NCI-H1417 treated with DMSO at 0.1 percent for 48 hours (cell line): ENCODE data around the gene PPIF.

Experiments used
- DNase-seq: peaks from one replicate; lab custom pipeline; 2025; lab: John Stamatoyannopoulos, UW

The PPIF gene

DNA sequence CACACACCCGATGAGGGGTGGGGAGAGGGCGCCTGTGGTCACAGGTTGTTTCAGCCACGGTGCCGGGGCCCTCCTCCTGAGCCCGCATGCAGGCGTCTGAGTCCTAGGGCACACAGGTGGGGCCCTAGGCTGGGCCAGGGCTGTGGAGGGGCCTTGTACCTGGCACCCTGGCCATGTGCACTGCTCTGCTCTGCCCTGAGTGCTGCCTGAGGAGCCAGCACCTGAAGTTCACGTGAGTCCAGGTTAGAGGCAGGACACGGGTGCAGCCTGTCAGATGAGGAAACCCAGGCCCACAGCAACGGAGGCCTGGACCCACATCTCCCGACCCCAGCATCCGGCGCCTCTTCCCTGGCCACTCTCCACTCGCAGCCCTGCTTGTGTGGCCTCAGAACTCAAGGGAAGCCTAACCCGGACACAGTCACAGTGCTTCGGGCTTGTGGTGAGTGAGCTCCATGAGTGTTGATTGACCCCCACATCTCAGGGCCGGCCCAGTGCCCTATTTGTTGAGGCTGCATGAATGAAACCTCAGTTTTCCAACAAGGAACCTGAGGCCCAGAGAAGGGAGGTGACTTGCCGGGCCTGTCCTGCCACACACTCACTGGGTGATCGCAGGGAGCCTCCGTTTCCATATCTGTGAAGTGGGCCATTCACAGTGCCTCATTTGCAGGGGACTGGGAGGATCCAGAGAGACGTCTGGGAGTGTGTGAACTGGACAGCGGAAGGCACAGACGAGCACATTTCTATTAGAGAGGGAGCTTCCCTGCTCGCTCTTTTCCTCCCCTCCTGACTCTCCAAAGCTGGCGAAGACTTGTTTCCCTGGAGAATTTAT lies 39.6 kb downstream of the PPIF start:
- DNase-seq = no peak

DNA sequence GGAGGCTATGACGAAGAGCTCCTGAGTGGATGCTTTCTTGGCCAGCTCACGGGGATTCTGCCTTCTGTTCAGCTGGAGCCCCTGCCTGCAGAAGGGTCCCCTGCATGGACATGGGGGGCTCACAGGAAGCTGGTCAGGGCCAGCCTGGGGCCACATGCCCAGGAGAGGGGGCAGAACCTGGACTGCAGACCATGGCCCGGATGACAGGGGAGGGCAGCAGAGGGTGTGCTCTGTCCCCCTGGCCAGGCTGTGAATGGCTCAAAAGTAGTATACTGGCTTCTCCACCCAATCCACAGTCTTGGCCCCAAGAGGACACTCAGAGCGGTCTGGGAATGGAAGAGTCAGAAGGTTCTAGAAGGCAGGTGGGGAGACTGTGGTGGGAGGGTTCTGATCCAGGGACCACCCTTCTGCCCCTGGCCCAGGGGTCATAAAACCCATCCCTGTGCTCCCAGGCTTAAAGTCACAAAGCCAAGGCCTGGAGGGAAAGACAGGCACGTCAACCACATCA lies 40.3 kb downstream of the PPIF start:
- DNase-seq = no peak

DNA sequence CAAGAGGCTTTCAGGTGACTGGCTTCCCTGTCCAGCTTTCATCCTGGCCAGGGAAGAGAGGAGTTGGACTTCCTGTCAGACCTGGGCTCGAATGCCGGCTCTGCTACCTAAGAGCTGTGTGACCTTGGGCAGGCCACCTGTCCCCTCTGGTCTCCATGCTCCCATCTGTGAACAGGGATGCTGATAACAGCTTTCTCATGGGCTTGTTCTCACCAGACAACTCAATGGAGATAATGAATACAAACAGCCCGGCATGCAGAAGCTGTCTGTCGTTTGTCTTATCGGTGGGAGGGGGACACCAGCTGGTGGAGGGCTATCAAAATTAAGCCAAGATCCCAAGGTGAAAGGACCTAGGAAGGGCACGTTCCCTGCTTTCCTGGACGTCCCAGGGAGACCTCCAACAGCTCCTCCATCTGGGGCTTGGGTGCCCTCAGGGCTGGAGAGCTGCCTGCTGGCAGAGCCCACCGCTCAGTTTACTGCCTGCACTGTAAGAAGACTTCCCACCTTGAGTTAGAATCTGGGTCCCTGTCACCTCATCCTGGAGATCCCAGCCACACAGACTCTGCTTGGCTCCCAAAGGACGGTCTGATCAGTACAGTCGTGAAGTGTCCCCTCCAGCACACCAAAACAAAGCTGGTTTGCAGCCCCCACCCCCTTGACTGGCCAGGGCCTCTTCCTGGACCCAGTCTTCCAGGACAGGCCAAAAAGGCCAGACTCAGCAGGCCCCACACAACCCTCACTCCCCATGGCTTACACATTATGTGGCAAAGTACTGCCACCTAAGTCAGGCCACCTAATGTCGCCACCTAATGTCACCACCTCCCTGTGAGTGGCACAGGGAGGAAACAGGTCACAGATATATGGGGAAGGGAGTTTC lies 40.9 kb downstream of the PPIF start:
- DNase-seq = no peak

DNA sequence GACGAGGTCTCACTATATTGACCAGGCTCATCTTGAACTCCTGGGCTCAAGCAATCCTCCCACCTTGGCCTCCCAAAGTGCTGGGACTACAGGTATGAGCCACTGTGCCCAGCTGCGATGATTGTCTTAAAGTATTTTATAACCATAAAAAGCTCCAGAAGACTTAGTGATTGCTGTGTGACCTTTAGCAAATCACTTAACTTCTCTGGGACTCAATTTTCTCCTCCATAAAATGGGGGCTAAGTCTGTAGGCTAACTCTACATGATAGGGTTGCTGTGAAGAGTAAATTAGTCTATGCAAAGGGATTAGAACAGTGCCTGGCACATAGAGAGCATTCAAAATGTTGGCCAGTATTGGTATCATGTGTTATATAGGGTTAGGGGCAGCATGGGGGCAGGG lies 42.8 kb downstream of the PPIF start:
- DNase-seq = no peak

DNA sequence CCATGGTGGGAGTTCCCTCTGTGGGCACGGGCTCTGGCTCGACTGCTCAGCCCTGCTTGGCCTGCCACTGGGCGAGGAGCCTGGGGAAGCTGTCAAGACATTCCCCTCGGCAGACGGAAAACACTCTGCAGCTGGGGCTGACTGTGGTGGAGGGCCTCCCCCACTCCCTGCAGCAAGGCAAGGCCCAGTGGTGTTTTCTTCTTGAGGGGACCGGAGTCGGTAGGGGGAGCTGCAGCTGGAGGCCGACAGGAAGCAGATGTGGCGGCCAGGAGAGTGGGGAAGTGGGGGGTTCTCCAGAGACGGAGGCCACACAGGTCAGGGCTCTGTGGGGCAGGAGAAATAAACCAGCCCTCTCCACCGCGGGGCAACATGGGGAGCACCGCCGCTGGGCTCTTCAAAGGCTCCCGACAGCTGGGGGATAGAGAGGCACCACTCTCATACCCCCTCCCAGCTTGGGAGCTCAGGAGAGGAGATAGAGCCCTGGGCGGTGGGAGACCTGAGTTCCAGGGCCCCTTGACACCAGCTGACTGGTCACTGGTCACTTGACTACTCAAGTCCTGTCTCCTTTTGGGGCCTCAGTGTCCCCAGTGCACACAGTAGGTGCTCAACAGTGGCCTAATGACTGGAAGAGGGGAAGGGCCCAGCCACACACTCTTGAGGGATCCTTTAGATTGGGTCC lies 43.4 kb downstream of the PPIF start:
- DNase-seq = no peak

DNA sequence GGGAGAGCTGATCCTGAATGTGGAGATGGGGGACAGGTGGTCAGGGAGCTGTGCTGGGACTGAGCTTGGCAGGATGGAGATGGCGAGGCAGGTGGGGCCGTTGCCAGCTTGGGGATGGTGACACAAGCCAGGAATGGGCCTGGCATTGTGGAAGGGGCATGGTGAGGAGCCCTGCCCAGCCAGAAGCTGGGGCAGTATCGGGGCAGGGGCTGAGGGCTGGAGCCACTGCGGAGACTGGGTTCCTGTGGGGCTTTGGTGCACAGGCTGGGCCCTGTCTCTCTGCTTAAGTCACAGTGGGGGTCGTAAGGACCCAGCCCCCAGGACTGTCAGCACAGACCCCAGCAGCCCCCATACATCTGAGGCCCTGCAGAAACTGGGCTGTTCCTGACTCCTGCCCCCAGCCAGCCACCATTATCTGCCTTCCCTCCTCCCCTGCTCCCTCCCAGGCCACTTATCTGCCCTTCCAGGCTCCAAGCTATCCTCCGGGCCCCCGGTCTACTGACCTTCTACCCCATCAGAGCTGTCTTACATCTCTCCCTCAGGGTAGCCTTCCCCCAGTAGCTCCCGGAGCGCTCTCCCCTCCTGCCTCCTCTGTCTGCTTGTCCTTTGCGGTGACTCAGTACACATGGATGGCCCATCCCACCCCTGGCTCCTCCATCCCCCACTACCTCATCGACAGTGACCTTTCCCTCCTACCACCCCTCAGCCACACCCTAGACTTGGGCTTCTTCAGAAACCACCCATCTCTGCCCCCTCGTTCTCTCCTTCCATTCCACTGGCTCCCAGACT lies 44.2 kb downstream of the PPIF start:
- DNase-seq = no peak

DNA sequence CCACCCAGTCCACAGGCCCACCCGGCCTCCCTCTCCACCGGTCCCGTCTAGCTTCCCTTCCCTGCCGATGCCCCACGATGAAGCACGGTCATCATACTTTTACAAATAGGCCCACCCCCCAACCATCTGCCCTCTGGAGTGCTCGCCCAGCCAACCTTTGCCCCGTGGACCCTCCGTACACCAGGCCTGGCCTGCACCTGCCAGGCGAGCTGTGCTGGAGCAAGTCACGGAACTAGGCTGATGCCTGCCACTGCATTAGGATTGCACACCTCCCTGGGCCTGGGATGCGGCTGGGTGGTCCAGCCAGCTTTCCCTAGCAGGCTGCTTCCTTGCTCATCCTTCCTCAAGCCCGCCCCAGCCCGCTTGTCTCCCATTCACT lies 44.7 kb downstream of the PPIF start:
- no peak for DNase-seq

DNA sequence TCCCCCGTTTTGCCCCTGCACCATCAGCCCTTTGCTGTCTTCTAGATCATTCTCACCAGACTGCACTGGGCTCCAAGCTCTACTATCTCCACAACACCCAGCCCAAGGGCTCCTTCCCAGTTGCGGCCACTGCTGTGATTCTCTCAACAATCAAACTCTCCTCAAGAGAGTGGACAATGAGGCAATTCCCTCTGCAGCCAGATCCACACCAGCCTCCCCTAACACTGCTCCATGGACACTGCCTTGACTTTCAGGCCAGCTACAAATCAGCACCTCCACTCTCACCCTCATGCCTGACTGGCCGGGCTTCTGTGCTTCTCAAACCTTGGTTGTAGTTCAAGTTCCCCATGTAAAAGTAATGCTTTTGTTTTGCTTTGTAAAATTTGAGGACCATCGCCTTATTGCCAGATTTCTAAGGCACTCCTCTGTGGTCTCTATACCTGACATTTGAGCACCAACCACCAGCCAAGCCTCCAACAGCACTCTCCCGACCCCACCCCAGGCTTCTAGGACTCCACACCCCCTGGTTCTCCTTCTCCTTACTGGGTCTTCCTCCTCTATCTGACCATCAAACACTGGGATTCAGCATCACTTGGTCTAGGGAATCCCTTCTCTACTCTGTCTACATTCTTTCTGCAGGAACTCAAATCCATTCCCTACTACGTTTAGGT lies 45.4 kb downstream of the PPIF start:
- no peak for DNase-seq

DNA sequence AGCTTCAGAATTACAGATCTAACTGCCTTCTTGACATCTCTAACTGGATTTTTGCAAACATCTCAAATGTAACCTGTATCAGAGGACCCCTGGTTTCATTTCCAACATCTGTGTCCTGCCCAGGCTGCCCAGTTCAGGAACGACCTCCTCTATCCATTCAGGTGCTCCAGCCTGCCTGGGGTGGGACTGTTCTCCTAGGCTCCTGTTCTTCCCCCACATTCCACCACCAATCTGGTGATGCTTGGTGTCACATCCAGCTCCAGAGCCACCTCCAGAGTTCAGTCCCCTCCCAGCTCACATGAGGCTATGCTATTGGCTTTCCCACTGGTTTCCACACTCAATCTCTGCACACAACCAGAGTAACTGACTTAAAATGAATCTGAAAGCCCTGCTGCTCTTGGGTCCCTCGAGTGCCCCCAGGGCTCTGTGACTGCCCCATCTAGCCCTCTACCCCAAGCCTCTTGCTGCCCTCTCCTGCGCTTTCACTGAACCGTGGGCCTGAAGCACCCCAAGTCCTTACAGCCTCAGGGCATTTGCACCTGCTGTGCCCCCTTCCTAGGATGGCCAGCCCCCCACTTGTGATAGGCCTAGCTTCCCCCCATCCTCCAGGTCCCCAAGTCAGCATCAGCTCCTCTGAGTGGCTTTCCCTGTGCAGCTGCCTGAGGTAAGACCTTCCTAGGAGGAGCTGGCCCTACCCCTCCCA lies 46.1 kb downstream of the PPIF start:
- DNase-seq = no peak

DNA sequence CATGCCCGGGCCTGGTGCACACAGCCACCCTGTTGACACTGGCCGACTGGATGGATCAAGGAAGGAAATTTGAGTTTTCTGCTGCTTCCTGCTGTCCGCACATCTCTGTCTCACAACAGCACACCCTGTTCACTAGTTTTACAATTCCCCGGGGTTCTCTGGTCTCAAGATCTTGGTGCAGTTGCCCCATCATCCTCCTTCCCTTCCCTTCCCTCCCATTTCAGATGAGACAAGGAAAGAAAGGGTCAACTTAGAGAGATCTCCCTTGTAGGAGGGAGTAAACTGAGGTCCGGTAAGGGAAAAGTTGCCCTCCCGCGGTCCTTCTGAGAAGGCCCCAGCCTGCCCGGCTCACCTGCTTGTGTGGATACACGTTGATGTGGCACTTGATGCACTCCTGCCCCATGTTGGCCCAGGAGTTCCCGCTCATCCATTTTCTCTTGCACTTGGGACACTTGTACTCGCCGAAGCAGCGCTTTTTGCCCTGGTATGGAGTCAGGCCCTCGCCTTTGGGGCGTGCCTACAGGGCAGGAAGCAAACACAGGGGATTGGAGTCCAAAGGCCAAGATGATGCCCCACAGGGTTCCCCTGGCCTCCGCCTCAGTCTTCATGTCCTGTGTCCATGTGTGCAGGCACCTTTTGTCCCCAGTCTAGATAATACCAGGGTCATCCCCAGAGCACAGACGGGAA lies 46.8 kb downstream of the PPIF start:
- no peak for DNase-seq

DNA sequence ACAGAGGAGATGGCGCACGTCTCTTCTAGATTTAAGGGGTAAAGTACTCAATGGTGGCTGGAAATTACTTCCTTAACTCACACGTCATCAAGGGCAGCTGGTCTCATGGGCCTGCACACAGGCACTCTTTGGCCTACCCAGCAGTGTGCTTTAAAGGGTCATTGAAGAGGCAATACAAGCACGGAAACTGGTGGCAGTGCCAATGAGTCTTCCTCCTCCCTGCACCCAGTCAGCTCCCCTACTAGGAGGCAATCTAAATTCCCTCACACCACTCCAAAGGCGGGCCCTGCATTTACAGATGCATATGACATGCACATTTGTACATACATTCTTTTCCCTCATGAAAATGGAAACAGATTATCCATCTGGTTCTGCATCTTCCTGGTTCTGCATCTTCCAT lies 47.4 kb downstream of the PPIF start:
- no peak for DNase-seq

DNA sequence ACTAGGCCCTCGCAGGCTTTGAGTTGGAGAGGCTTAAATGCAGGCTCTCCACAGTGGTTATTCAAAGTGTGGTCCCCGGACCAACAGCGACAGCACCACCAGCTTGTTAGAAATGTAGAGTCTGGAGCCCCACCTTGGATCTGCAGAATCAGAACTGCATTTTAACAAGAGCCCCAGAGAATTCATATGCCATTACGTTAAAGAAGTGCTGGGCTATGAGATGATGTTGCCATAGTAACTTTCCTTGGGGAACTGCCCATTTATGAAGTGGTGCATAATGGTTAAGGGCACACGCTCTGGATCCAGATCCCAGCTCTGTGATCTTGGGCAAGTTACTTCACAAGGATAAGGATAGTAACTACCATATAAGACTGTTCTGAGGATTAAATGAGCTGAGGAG lies 49.3 kb downstream of the PPIF start:
- DNase-seq = no peak

DNA sequence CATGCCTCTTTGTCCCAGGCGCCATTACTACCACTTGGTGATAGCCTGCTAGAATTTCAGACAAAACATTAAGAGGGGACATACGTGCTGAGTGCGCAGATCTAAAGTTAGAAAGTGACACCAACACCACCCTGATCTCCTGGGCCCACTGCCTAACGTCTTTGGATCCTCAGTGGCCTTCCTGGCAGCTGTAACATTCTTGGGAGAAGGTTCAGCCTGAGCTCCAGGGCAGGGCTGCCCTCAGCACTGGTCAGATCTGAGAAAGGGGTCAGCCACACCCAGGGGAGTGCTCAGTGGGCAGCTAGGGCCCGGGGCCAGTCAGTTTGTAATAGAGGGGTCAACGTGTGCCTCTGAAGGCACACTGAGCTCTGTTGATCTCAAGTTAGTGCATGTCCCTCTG lies 49.8 kb downstream of the PPIF start:
- DNase-seq = no peak

DNA sequence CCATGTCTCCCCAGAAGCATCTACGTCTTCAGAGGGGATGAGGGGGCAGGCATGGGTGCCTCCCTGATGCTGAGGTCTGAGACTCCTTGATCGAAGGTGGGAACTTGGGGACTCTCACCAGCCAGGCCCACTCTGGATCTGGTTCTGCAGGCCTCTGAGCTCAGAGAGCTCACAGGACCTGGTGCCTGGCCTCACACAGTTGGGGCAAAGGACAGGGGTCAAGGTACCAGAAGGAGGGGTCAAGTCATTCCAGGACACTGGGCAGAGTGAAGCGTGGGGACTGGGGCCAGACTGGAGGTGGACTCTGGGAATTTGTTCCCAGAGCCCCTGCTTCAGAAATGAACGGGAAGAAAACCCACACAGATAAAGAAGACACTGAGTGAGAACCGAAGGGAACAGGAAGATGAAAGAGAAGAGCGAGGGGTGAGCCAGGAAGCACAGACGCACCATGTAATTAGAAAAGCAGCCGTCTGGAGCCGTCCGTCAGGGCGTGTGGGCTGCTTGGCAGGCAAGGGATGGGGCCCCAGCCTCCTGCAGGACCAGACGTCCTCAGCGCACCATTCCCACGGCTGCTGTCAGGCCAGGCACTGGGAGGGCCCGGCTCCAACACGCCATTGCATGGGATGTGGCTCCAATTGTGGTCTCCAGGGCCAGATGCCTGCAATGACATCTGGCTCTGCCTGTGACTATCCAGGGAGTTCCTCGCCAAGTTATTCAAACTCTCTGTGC lies 50.5 kb downstream of the PPIF start:
- no peak for DNase-seq

DNA sequence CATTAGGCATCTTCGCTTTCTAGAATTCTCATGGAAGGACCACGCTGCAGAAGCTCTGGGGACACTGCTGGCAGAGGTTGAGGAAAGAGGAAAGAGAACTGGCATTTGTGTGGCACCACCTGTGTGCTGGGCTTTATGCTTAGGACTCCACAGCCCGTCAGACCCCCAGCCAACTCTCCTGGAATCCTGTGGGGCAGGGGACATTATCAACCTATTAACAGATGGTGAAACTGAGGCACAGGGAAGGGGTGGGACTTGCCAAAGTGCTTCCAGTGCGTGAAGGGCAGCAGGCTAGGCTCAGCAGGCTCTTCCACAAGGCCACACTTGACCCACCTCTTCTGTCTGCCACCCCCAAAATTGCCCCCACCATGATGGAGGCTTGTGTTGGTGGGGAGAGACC lies 51.4 kb downstream of the PPIF start:
- DNase-seq = no peak

DNA sequence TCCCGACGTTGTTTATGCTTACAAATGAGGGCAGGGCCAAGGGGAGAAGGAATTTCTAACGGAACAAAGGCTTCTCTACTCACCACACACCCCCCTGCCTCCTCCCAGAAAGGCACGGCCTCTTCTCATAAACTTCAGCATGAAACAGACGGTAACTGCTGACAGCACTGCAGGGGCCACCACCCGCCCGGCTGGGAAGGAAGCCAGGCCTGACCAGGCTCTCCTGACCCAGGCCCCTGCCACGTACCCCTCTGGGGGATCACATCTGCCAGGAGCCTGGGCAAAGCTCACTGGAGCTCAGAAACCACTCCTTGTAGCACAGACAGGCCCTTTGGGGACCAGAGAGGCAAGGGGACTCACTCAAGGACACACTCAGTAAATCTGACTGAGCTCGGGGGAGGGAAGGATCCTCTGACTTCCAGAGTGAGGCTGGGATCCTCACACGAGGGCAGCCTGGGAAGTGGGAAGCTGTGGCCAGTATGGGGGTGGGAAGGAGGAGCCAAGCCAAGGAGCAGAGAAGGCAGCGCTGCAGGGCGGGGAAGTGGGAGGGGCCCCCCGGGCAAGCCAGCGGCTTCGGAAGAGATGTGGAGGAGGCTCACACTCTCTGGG lies 52.1 kb downstream of the PPIF start:
- DNase-seq = no peak

DNA sequence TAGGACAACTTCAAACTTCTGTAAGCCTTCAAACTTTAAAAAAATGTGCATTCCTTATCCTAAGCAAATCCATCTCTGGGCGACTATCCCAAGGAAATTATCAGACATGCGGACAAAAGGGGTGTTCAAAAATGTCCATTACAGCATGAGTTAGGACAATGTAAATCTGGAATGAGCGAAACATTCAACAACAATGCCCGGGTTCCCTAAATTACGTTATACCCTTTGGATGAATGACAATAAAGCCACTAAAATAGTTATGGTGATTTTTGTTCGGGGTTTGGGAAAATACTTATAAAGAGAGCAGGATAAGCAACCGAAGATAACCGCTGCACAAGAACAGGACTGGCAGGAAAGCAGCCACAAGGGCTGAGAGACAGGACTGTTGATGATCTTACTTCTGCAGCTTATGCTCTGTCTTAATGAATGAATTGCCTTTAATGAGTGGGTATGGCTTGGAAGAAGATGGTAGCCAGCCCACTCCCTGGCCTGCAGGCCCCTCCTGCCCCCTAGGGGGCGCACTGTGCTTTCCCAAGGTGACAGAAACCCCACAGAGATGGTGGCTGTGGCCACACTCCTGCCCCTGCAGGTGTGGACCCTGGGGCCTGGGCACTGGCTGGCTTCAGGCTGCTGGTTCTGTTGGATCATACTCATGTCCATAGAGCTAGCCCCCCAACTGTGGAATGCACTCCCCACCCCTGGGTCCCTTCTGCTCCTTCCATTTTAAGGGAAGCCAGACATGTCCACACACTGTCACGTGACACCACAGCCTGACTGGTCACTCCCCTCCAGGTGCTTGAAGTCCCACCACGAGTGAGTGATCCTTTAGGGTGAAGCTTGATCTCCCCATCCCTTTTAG lies 53.1 kb downstream of the PPIF start:
- DNase-seq = no peak
